Endometrial microvascular endothelial cells (primary cell): ENCODE data around the gene PDZD2. TPM values are rescaled to one million over a fixed set of nuclear protein-coding genes. Genes with fewer than 3 reads are reported as not detected.

Experiments
- in situ Hi-C: cut with HindIII; loops from 2 replicates; pipeline ENCODE4 v1.10.0; 2017; ENCODE audit warnings: low sequenced_read_pairs, low pct_unique_long_range_greater_than_20kb; ENCODE audit errors: inconsistent ontology term
- total RNA-seq: library from RNA; depleted of rRNA; stranded (reverse); fragments of >200 nt; gene quantifications from one replicate; pipeline ENCODE4 v1.2.3, GENCODE V29; 2015; ENCODE audit errors: inconsistent ontology term

The PDZD2 gene
- total RNA-seq, 1 donor from 2014 or later, result 5.4 TPM

DNA sequence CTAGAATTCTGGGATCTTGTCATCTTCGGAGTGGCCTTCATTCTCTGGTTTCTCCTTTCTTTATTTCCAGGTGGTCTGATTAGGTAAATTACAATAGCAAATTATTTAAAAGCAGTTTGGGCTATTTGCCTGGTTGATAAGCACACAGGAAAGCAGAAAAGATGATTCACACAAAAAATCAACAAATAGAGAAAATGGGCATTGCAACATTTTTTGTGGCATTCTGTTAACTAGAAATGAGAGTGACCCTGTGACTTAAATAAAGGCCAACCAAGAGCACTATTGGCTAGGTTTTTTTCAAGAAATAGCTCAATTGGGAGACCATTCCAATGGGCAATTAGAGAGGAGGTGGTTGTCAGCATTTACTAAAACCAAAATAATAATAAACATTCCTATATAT, 6.5 kb upstream of the PDZD2 start:
- in situ Hi-C loops, result no loop called here

DNA sequence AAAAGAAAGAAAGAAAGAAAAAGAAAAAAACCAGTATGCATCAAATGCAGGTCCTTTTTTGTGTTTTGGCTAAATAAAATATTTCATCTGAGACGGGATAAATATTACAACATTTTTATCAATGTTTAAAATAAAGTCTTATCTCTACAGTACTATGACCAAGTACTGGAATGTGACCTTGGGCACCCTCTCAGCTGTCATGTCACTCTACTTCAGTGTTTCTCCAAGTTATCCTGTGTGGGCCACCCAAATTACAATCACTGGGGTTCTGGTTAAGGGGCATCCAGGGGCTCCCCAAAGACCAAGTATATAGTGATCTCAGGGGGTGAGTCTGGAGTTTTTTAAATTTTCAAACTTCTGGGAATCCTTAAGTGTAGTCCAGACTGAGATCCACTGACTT, 3.5 kb upstream of the PDZD2 start:
- in situ Hi-C loops, result no loop called here

- in situ Hi-C loops, result no loop called here
Measured at GRCh38 chr5:31637851-31638250, 1.1 kb upstream of the PDZD2 start.

DNA sequence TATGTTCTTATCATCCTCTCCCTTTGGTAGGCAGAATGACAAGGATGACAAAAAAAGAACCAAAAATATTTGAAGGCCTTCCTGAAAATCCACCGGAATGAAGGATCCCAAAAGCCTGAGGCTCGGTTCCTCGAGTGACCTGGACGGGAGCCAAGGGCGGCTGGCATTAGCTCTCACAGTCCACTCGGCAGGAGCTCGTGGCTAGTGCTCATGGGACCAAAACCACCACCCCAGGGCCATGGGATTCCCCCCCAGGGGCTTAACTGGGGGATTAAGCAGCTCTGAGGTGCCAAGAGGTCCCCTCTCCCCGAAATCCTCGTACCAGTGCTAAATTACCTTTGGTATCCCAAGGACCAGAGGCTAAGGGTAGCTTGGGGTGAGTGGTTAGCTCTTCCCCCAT, 586 bp upstream of the PDZD2 start:
- in situ Hi-C loops, result no loop called here

GRCh38 chr5:31639481-31640411, 815 bp downstream of the PDZD2 start:
- in situ Hi-C loops, result no loop called here

DNA sequence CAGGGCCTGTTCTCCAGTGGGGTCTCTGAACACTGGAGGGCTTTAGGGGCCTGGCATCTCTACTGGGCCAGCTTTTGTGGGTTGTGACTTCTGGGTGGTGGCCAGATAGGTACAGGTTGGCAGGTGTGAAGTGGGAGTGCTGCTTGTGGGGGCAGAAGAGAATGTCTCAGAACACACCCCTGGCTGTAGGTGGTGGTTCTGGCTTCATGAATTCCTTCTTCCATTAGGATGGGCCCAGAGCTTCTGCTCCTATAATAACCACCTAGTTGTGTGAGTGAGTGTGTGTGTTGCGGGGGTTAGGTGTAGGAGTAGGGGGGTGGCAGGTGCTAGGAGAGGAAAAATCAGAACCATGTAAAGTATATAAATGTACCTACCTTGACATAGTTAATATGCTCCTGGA, 1.6 kb downstream of the PDZD2 start:
- in situ Hi-C loops, result no loop called here

- in situ Hi-C loops, result no loop called here
Measured at GRCh38 chr5:31641059-31641458, 2.1 kb downstream of the PDZD2 start.

- in situ Hi-C loops, result no loop called here
Measured at GRCh38 chr5:31641575-31641974, 2.6 kb downstream of the PDZD2 start.

- in situ Hi-C loops, result no loop called here
Measured at GRCh38 chr5:31645420-31646081, 6.6 kb downstream of the PDZD2 start.

DNA sequence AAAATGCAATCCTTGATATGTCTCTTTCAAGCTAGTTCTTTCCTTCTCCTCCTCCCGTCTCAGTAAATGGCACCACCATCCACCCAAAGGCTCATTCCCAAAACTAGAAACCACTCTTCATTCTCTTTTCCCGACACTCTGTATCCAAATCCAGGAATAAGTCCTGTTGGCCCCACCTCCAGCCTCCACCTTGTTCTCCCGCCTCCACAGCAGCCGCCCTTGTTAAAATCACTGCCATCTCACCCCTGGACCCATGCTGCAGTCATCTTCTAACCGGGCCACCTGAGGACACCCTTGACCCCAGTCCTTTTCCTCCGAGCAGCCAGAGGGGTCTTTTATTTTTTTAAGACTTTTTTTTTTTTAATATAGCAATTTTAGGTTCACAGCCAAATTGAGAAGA, 9.4 kb downstream of the PDZD2 start:
- in situ Hi-C loops, result no loop called here

- in situ Hi-C loops, result no loop called here
Measured at GRCh38 chr5:31651241-31651640, 12.3 kb downstream of the PDZD2 start.

GRCh38 chr5:31655491-31655890, 16.6 kb downstream of the PDZD2 start:
- in situ Hi-C loops, result no loop called here

GRCh38 chr5:31656806-31657205, 17.9 kb downstream of the PDZD2 start:
- in situ Hi-C loops, result no loop called here

- in situ Hi-C loops, result no loop called here
Measured at GRCh38 chr5:31657315-31657979, 18.5 kb downstream of the PDZD2 start.

DNA sequence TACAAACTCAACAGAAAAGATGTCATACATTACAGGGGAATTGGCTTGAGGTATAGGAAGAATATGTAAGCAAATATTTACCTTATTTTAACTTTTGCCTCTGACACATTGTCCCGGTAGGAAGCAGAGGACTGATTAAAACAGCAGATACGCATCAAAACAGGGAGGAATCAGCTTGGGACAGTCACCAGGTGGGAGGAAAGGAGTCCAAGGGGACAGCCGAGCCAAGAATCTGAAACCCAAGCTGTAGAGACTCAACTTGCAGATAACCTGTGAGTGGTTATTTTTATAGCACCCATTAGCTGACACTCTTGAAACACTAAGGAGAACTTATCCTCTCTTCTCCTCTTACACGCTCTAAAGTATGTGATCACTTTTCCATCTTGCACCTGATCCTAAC, 22.3 kb downstream of the PDZD2 start:
- in situ Hi-C loops, result no loop called here

DNA sequence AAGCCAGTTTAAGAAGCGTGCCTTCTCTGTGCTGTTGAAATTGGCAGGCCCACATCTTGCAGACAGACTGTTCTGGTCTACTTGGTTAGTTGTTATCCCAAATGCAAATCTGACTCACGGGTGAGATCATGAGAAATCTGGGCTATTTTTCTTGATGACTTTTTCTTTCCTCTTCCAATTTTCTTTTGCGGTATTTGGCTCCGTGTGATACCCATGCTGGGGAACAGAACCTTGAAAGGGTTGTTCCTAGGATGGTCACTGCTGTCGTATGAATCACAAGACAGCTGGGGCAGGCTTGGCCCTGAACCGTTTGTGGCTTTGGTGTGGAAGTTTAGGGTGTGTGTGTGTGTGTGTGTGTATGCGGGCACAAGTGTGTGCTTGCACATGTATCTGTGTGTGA, 24.6 kb downstream of the PDZD2 start:
- in situ Hi-C loops, result no loop called here

GRCh38 chr5:31664566-31664965, 25.6 kb downstream of the PDZD2 start:
- in situ Hi-C loops, result no loop called here

DNA sequence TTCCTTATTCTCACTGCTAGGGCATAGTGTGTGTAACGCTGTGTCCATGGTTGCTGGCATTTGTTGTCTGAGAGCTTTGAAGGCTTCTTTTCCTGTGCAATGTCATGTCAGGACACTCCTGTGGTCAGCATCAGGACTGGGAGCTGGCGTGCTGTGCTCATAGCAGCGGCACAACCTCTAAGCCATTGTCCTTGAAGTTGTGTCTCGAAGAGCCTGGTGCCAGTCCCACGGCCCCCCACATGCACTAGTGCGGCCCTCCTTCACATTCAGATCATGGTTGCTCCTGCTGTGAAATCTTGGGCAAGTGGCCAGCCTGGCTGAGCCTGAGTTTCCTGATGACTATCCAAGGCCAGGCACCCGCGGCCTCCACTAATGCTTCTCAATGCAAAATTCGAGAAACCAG, 32.4 kb downstream of the PDZD2 start:
- in situ Hi-C loops, result no loop called here

GRCh38 chr5:31674371-31674951, 35.5 kb downstream of the PDZD2 start:
- in situ Hi-C loops, result no loop called here
